NCI-H345 treated with DMSO at 0.1 percent for 48 hours (cell line): ENCODE results near the gene ZFP36L1.

ENCODE experiments used
- DNase-seq: peaks from one replicate; lab custom pipeline; 2025; ENCODE audit not compliant: unreplicated experiment; lab: John Stamatoyannopoulos, UW

ZFP36L1 gene

DNA sequence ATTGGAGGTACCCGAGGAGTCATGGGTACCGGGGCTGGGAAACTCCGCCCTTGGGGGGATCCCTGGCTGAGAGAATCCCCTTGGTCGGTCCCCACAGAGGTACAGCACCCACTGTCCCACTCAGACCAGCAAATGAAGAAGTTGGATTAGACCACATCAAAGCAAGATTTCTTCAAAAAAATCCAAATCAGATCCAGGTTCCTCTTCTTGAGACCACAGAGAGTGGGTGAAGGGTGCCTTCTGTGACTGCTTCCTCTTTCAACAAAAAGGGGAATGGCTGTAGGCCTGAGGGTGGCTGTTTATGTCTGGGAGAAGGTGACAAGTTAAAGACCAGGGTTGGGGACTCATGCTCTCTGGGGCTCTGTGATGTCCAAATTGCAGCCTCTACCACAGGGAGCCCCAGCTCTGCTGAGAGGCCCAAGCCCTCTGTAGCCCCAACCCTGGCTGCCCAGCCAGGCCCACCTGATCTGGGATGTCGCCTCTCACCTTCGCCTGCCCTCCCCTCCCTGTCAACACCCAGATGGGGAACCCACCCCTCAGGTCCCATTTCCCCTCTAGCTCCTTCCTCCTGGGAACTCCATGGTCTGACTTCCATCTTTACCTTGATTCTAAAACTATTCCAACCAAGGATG is 50.9 kb downstream of the ZFP36L1 start:
- no peak for DNase-seq

DNA sequence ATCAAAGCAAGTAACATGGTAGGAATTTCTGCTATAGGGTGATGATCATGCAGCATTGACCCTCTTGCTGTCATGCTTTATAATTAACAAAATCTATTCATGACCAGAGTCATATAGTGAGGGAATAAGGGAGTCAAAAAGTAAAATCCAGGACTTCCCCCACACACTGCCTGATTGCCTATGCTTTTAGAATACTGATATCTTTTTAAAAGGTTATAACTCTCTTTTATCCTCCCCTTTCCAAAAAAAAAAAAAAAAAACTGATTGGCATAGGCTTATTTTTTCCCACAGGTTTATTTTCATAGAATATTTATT is 51.4 kb downstream of the ZFP36L1 start:
- no peak for DNase-seq

DNA sequence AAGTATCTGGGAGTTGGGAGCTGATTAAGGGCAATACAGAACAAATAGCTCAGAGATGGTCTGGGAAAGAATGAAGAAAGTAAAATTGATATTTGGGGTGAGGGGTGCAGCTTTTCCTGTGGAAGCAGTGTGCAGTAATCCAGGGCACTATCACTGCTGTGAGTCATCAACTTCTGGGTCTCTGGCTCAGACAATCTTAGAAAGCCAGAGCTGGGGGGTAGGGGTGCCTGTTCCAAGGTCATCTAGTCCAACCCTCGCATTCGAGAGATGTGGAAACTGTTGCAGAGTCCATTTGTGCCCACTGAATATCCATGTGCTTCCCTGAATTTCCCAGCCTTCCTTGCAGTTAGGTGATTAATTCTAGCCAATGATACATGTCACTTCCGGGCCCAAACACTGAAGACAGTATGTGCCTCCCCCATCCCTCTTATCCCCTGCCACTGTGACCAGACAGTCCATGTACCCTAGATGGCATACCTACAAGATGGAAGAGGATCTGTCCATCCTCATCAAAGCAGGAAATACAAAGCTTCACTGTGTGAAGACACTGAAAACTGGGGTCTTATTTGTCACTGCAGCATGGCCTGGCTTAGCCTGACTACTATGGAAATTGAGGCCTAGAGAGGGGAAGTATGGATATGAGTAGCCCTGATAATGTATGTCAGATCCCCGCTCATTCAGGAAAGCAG is 51.9 kb downstream of the ZFP36L1 start:
- no peak for DNase-seq

DNA sequence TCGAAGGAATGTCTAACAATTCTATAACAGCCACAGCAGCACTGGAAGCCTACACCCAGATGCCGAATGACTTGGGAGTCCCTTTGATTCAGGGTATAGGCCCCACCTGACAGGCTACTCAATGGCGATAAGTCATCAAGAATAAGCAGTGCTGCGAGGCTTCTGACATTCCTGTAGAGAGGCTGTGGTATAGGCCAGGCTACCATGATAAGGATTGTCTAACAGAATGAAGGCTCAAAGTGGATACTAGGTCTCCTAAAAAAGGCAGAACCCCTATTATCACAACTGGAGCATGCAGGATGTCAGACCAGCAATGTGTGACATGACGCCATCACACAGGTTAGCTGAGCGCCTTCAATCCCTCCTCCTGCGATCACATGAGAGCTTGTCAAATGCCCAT is 53.2 kb downstream of the ZFP36L1 start:
- no peak for DNase-seq

DNA sequence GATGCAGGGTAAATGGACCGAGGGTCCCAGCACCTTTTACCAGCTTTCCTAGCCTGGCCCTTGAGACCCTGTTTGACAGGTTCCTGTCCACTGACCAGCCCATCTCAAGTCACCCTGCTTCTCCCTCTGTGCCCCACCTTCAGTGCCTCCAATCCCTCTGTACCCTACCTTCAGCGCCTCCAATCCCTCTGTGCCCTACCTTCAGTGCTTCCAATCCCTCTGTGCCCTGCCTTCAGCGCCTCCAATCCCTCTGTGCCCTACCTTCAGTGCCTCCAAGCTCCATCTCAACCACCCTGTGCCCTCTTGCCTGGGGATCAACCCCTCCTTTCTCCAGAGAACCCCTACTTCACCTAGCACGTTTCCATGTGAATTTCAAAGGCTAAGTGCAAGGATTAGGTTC is 54.3 kb downstream of the ZFP36L1 start:
- DNase-seq = no peak
